ENCODE measurements around the gene CSHL1. TPM values are rescaled to one million over a fixed set of nuclear protein-coding genes. Genes with fewer than 3 reads are reported as not detected.

CSHL1 gene
- total RNA-seq, 8 experiments from 2014 or later, result 0.14 to 0.45 (median 0.31) TPM; not detected in 3

DNA sequence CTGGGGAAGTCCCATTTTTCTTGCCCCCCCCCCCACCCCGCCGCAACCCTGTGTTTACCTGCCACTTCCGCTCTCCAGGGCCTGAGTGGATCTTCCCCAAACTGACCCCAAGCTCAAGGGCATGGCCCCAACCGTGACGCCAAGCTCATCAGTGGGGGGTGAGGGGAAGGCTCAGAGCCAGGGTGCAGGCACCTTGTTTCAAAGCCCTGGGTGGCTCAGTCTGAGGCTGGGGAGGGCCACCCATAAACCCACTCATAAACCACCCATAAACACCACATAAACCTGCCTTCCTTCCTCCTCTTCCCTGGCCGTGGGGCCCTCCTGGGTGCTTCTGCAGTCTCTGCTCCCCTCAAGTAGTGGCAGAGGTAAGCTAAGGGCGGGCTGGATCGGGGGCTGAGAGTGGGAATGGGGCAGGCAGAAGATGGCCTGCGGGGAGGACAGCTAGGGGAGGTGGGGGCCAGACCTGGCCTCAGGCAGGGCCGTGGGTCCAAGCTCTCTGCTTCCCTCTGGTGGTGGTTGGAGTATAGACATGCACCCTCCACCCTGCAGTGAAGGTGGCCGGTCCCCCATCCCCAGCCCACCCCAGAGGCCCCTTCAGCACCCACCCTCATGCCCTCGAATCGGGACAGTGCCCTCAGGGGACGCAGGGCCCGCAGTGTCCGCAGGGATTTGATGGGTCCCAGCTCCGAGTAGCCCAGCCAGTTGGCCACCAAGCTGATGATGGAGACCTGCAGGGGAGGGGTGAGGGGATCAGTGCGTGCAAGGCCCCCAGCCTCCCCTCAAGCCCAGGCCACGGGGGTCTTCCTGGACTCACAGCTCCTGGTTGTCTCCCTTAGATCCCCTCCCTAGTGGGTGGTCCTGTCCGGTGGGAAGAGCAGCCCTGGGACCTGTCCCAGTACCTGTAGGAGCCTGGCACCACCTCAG lies 35.6 kb upstream of the CSHL1 start:
- in situ Hi-C loops (cut with MboI; ENCODE audit: low pct_unique_long_range_greater_than_20kb in 2 of 9, low sequenced_read_pairs in 9 of 9, unreplicated experiment in 9 of 9), result loop anchor here in 2 of 9 experiments (25.0 kb wide), 1 partner anchor 191 kb away; the partner anchor contains the start of gene ERN1 (in 2 of the 2)
- peak; percentile 69 to 90 (median 74) for ATAC-seq (replicated peaks in 6 of 8)
- Histone ChIP-seq H3K27ac (no peak overlapping the region), H3K4me3 (no peak overlapping the region), H3K4me1 (replicated peaks in 1 of 2) (no peaks in the 10 kb centered on the region)
- 0 to 80% methylated on average over 1 to 2 of the region's 20 CpGs; no CpG with 5 or more reads in 8 of the 10 experiments for WGBS, 10 experiments

- H3K27ac ChIP-seq, result no peak overlapping the region
- no peak for ATAC-seq (replicated peaks in 6 of 8)
- H3K4me3 ChIP-seq, result no peak overlapping the region
- in situ Hi-C loops (cut with MboI; ENCODE audit: low pct_unique_long_range_greater_than_20kb in 2 of 9, low sequenced_read_pairs in 9 of 9, unreplicated experiment in 9 of 9), result loop anchor here in 2 of 9 experiments (25.0 kb wide), 1 partner anchor 191 kb away; the partner anchor contains the start of gene ERN1 (in 2 of the 2)
- no peaks in the 10 kb centered on the region for H3K4me1 ChIP-seq (replicated peaks in 1 of 2)
- 20 to 73% methylated on average over 1 to 3 of the region's 6 CpGs; no CpG with 5 or more reads in 8 of the 10 experiments for WGBS, 10 experiments
Observed at GRCh38 chr17:63945784-63946439, 34.9 kb upstream of the CSHL1 start.

GRCh38 chr17:63944736-63945499 lies 33.9 kb upstream of the CSHL1 start:
- in situ Hi-C loops (cut with MboI; ENCODE audit: low pct_unique_long_range_greater_than_20kb in 2 of 9, low sequenced_read_pairs in 9 of 9, unreplicated experiment in 9 of 9), result loop anchor here in 2 of 9 experiments (25.0 kb wide), 1 partner anchor 192 kb away; the partner anchor contains the start of gene ERN1 (in 2 of the 2)
- ATAC-seq (replicated peaks in 6 of 8), result no peak
- H3K27ac ChIP-seq, result no peak overlapping the region
- H3K4me3 ChIP-seq, result no peak overlapping the region
- H3K4me1 ChIP-seq (replicated peaks in 1 of 2), result no peaks in the 10 kb centered on the region
- 80 to 100% (median 90%) methylated on average over 1 to 3 of the region's 24 CpGs; no CpG with 5 or more reads in 6 of the 10 experiments for whole genome bisulfite sequencing, 10 experiments

- no peak overlapping the region for H3K4me3 ChIP-seq
- in situ Hi-C loops (cut with MboI; ENCODE audit: low pct_unique_long_range_greater_than_20kb in 2 of 9, low sequenced_read_pairs in 9 of 9, unreplicated experiment in 9 of 9), result loop anchor here in 2 of 9 experiments (25.0 kb wide), 1 partner anchor 194 kb away; the partner anchor contains the start of gene ERN1 (in 2 of the 2)
- no peaks in the 10 kb centered on the region for H3K4me1 ChIP-seq (replicated peaks in 1 of 2)
- no peak for ATAC-seq (replicated peaks in 6 of 8)
- 30 to 100% (median 78%) methylated on average over 1 to 3 of the region's 9 CpGs; no CpG with 5 or more reads in 7 of the 10 experiments for WGBS, 10 experiments
- H3K27ac ChIP-seq, result no peak overlapping the region
Observed at GRCh38 chr17:63943745-63944144, 32.7 kb upstream of the CSHL1 start.

- in situ Hi-C loops (cut with MboI; ENCODE audit: low pct_unique_long_range_greater_than_20kb in 2 of 9, low sequenced_read_pairs in 9 of 9, unreplicated experiment in 9 of 9), result loop anchor here in 2 of 9 experiments (25.0 kb wide), 1 partner anchor 195 kb away; the partner anchor contains the start of gene ERN1 (in 2 of the 2)
- no peaks in the 10 kb centered on the region for H3K4me1 ChIP-seq (replicated peaks in 1 of 2)
- ATAC-seq (replicated peaks in 6 of 8), result no peak
- 0 to 100% (median 84%) methylated on average over 1 to 13 of the region's 21 CpGs; no CpG with 5 or more reads in 2 of the 10 experiments for WGBS, 10 experiments
- H3K27ac ChIP-seq, result no peak overlapping the region
- no peak overlapping the region for H3K4me3 ChIP-seq
Observed at GRCh38 chr17:63942309-63942985, 31.4 kb upstream of the CSHL1 start.

GRCh38 chr17:63941751-63942150 lies 30.7 kb upstream of the CSHL1 start:
- 0 to 100% (median 88%) methylated on average over 1 to 7 of the region's 23 CpGs; no CpG with 5 or more reads in 6 of the 10 experiments for WGBS, 10 experiments
- Histone ChIP-seq H3K27ac (no peak overlapping the region), H3K4me3 (no peak overlapping the region), H3K4me1 (replicated peaks in 1 of 2) (no peaks in the 10 kb centered on the region)
- ATAC-seq (replicated peaks in 6 of 8), result no peak
- in situ Hi-C loops (cut with MboI; ENCODE audit: low pct_unique_long_range_greater_than_20kb in 2 of 9, low sequenced_read_pairs in 9 of 9, unreplicated experiment in 9 of 9), result loop anchor here in 2 of 9 experiments (25.0 kb wide), 1 partner anchor 196 kb away; the partner anchor contains the start of gene ERN1 (in 2 of the 2)

DNA sequence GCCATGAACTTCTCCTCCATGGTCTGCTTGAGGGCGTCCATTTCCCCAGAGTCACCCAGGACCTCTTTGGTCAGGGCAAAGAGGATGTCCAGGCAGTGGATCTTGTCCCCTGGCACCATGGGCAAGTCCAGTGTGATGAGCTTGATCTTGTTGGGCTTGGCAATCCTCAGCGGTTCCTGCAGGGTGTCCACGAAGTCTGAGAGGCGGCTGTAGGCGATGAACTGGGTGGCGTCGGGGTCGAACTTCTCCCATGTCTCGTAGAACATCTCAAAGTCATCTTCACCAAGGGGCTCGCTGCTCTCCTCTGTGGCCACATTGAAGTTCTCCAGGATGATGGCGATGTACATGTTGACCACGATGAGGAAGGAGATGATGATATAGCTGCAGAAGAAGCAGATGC lies 30.1 kb upstream of the CSHL1 start:
- no peak overlapping the region for H3K27ac ChIP-seq
- WGBS, 10 experiments, result 69 to 97% (median 81%) methylated on average over 3 to 10 of the region's 12 CpGs; no CpG with 5 or more reads in 7 of the 10 experiments
- in situ Hi-C loops (cut with MboI; ENCODE audit: low pct_unique_long_range_greater_than_20kb in 2 of 9, low sequenced_read_pairs in 9 of 9, unreplicated experiment in 9 of 9), result loop anchor here in 2 of 9 experiments (25.0 kb wide), 1 partner anchor 196 kb away; the partner anchor contains the start of gene ERN1 (in 2 of the 2)
- no peak overlapping the region for H3K4me3 ChIP-seq
- H3K4me1 ChIP-seq (replicated peaks in 1 of 2), result no peaks in the 10 kb centered on the region
- no peak for ATAC-seq (replicated peaks in 6 of 8)

- 87 to 93% (median 90%) methylated on average over 2 to 4 of the region's 14 CpGs; no CpG with 5 or more reads in 7 of the 10 experiments for WGBS, 10 experiments
- Histone ChIP-seq H3K27ac (no peak overlapping the region), H3K4me3 (no peak overlapping the region), H3K4me1 (replicated peaks in 1 of 2) (no peaks in the 10 kb centered on the region)
- no peak for ATAC-seq (replicated peaks in 6 of 8)
- in situ Hi-C loops (cut with MboI; ENCODE audit: low pct_unique_long_range_greater_than_20kb in 2 of 9, low sequenced_read_pairs in 9 of 9, unreplicated experiment in 9 of 9), result loop anchor here in 2 of 9 experiments (25.0 kb wide), 1 partner anchor 197 kb away; the partner anchor contains the start of gene ERN1 (in 2 of the 2)
Observed at GRCh38 chr17:63940584-63940983, 29.5 kb upstream of the CSHL1 start.

DNA sequence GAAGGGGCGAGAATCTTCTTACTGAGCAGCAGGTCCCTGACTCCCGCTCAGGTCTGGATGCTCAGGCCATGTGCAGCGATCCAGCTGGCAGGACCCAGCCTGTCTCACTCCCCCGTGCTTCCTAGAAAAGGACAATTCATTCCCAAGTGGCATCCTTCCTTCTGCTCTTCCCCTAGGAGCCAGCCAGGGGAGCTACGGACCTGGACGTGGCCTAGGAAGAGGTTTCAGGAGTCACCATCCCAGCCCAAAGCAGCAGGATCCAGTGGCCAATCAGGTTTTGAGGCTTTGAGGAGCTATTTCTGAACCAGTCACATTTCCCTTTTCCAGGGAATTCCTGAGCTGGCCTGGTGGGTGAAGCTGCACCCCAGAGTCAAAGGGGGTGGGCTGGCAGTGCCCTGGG lies 28.8 kb upstream of the CSHL1 start:
- Histone ChIP-seq H3K27ac (no peak overlapping the region), H3K4me3 (no peak overlapping the region), H3K4me1 (replicated peaks in 1 of 2) (no peaks in the 10 kb centered on the region)
- in situ Hi-C loops (cut with MboI; ENCODE audit: low pct_unique_long_range_greater_than_20kb in 2 of 9, low sequenced_read_pairs in 9 of 9, unreplicated experiment in 9 of 9), result loop anchor here in 2 of 9 experiments (25.0 kb wide), 1 partner anchor 197 kb away; the partner anchor contains the start of gene ERN1 (in 2 of the 2)
- 75 to 80% (median 80%) methylated on average over 1 to 3 of the region's 6 CpGs; no CpG with 5 or more reads in 7 of the 10 experiments for WGBS, 10 experiments
- ATAC-seq (replicated peaks in 6 of 8), result no peak

GRCh38 chr17:63939401-63939800 lies 28.3 kb upstream of the CSHL1 start:
- no peaks in the 10 kb centered on the region for H3K4me1 ChIP-seq (replicated peaks in 1 of 2)
- 100% methylated on average over 1 to 2 of the region's 9 CpGs; no CpG with 5 or more reads in 8 of the 10 experiments for WGBS, 10 experiments
- H3K27ac ChIP-seq, result no peak overlapping the region
- no peak for ATAC-seq (replicated peaks in 6 of 8)
- in situ Hi-C loops (cut with MboI; ENCODE audit: low pct_unique_long_range_greater_than_20kb in 2 of 9, low sequenced_read_pairs in 9 of 9, unreplicated experiment in 9 of 9), result loop anchor here in 2 of 9 experiments (25.0 kb wide), 1 partner anchor 198 kb away; the partner anchor contains the start of gene ERN1 (in 2 of the 2)
- no peak overlapping the region for H3K4me3 ChIP-seq

- Histone ChIP-seq H3K4me1 (replicated peaks in 1 of 2) (no peaks in the 10 kb centered on the region), H3K4me3 (no peak overlapping the region), H3K27ac (no peak overlapping the region)
- 40 to 89% (median 84%) methylated on average over 2 to 4 of the region's 4 CpGs; no CpG with 5 or more reads in 7 of the 10 experiments for WGBS, 10 experiments
- in situ Hi-C loops (cut with MboI; ENCODE audit: low pct_unique_long_range_greater_than_20kb in 2 of 9, low sequenced_read_pairs in 9 of 9, unreplicated experiment in 9 of 9), result loop anchor here in 2 of 9 experiments (25.0 kb wide), 1 partner anchor 199 kb away; the partner anchor contains the start of gene ERN1 (in 2 of the 2)
- no peak for ATAC-seq (replicated peaks in 6 of 8)
Observed at GRCh38 chr17:63937920-63938319, 26.9 kb upstream of the CSHL1 start.
